ENCODE results near the gene DPF3.

Gene DPF3

GRCh38 chr14:72731252-72732020, 162.5 kb downstream of the DPF3 start:
- no peaks in the 10 kb centered on the region for H3K9me3 ChIP-seq (ENCODE audit: insufficient read depth, low read length)
- no peaks in the 10 kb centered on the region for H3K27me3 ChIP-seq (ENCODE audit: low read length)
- no peaks in the 10 kb centered on the region for H3F3A ChIP-seq (ENCODE audit: insufficient read depth)
- TF ChIP-seq EZH2phosphoT487 (conservative IDR thresholded peaks at IDR 0.05; ENCODE audit: low read length) (no peak), CTCF (IDR thresholded peaks at IDR 0.05; ENCODE audit: insufficient read depth, low read length, poor library complexity, severe bottlenecking) (no peak)
- no peaks in the 10 kb centered on the region for H3K36me3 ChIP-seq (ENCODE audit: low read length)
- H2AFZ ChIP-seq (ENCODE audit: low read depth, low read length, severe bottlenecking): no peak overlapping the region
- H3K27ac ChIP-seq (ENCODE audit: low read depth, low read length): no peak overlapping the region
- H3K79me2 ChIP-seq (ENCODE audit: insufficient read depth, low read length): no peaks in the 10 kb centered on the region
- H3K9me2 ChIP-seq (replicated peaks; ENCODE audit: insufficient read depth, low read length): no peaks in the 10 kb centered on the region
- no peak overlapping the region for H3K4me3 ChIP-seq (ENCODE audit: insufficient read depth, low read length, poor library complexity, severe bottlenecking)
- no peak overlapping the region for H3K4me2 ChIP-seq (ENCODE audit: low read depth, low read length, poor library complexity, severe bottlenecking)
- H4K20me1 ChIP-seq (ENCODE audit: low read depth, low read length): no peaks in the 10 kb centered on the region
- H3K9ac ChIP-seq (ENCODE audit: low read length): no peak overlapping the region

- Histone ChIP-seq H3K79me2 (ENCODE audit: insufficient read depth, low read length) (no peaks in the 10 kb centered on the region), H2AFZ (ENCODE audit: low read depth, low read length, severe bottlenecking) (no peak overlapping the region), H3K9me3 (ENCODE audit: insufficient read depth, low read length) (no peaks in the 10 kb centered on the region), H4K20me1 (ENCODE audit: low read depth, low read length) (no peaks in the 10 kb centered on the region), H3K36me3 (ENCODE audit: low read length) (no peaks in the 10 kb centered on the region), H3K9me2 (replicated peaks; ENCODE audit: insufficient read depth, low read length) (no peaks in the 10 kb centered on the region), H3F3A (ENCODE audit: insufficient read depth) (no peaks in the 10 kb centered on the region), H3K4me3 (ENCODE audit: insufficient read depth, low read length, poor library complexity, severe bottlenecking) (no peak overlapping the region), H3K27me3 (ENCODE audit: low read length) (no peaks in the 10 kb centered on the region), H3K9ac (ENCODE audit: low read length) (no peak overlapping the region), H3K4me2 (ENCODE audit: low read depth, low read length, poor library complexity, severe bottlenecking) (no peak overlapping the region), H3K27ac (ENCODE audit: low read depth, low read length) (no peak overlapping the region)
- TF ChIP-seq EZH2phosphoT487 (conservative IDR thresholded peaks at IDR 0.05; ENCODE audit: low read length) (no peak), CTCF (IDR thresholded peaks at IDR 0.05; ENCODE audit: insufficient read depth, low read length, poor library complexity, severe bottlenecking) (no peak)
These were observed 163.4 kb downstream of the DPF3 start for GRCh38 chr14:72730468-72730867.

DNA sequence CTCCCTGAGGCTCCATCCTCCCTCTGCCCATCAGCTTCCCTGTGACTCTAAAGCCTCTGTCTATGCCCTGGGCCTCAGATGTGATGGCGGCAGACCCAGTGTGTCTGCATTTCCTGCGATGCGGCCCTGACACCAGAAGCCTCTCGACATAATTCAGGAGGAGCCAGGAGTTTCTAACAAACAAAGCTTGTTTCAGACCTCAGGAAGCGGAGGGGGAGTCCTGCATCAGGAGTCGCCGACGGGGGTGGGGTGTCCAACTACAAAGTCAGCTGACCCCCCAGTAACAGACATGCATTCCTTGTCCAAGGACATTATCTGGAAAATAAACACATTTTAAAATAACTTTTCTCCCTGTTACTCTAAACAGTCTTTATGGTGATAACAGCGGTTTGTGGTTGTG, 167.5 kb downstream of the DPF3 start:
- Histone ChIP-seq H3K27ac (ENCODE audit: low read depth, low read length) (no peak overlapping the region), H3K36me3 (ENCODE audit: low read length) (no peaks in the 10 kb centered on the region)

More for the DNA sequence above, 167.5 kb downstream of the DPF3 start:
- Histone ChIP-seq H3K9ac (ENCODE audit: low read length) (no peak overlapping the region), H3K4me2 (ENCODE audit: low read depth, low read length, poor library complexity, severe bottlenecking) (no peak overlapping the region), H2AFZ (ENCODE audit: low read depth, low read length, severe bottlenecking) (no peak overlapping the region), H3K9me3 (ENCODE audit: insufficient read depth, low read length) (no peaks in the 10 kb centered on the region), H3K79me2 (ENCODE audit: insufficient read depth, low read length) (no peaks in the 10 kb centered on the region), H4K20me1 (ENCODE audit: low read depth, low read length) (no peaks in the 10 kb centered on the region), H3F3A (ENCODE audit: insufficient read depth) (no peaks in the 10 kb centered on the region), H3K27me3 (ENCODE audit: low read length) (no peaks in the 10 kb centered on the region), H3K9me2 (replicated peaks; ENCODE audit: insufficient read depth, low read length) (no peaks in the 10 kb centered on the region), H3K4me3 (ENCODE audit: insufficient read depth, low read length, poor library complexity, severe bottlenecking) (no peak overlapping the region)
- TF ChIP-seq EZH2phosphoT487 (conservative IDR thresholded peaks at IDR 0.05; ENCODE audit: low read length) (no peak), CTCF (IDR thresholded peaks at IDR 0.05; ENCODE audit: insufficient read depth, low read length, poor library complexity, severe bottlenecking) (no peak)
